NCI-H1092 treated with DMSO at 0.1 percent for 48 hours (cell line): Measurements from ENCODE around the gene RHOJ.
"Not testable (repeated sequence)": the region's sequence is repeated elsewhere in the genome, so short reads cannot be mapped to it uniquely, and the experiment has no call there.

Source experiments
- DNase-seq: peaks from one replicate; lab custom pipeline; 2025; lab: John Stamatoyannopoulos, UW

RHOJ gene

DNA sequence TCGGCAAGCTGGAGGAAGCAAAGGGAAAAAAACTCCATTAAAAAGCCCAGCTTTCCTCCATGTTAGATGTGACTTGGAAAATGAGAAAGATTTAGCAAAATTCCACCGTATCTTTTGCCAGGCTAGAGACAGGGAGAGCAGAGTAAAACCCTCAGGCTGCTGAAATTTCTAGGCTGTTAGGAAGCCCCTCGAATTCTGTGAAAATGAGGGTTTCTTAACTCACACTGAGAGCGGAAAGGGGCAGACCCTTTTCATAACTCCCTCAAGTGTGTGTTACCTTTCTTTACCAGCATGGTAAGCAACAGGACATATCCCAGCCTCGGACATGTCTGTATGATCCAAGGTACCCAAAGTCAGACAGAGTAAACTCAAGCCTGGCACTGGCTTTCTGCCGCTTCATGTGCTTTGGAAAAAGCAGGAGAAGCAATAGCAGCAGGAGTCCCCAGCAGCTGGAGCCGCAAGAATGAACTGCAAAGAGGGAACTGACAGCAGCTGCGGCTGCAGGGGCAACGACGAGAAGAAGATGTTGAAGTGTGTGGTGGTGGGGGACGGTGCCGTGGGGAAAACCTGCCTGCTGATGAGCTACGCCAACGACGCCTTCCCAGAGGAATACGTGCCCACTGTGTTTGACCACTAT lies at the start of gene RHOJ:
RHOJ (plus strand) TSS at position 37 of the 637 bp plus-strand sequence; CDS start at position 464, 427 bp downstream.
- DNase-seq: peak; percentile 83

DNA sequence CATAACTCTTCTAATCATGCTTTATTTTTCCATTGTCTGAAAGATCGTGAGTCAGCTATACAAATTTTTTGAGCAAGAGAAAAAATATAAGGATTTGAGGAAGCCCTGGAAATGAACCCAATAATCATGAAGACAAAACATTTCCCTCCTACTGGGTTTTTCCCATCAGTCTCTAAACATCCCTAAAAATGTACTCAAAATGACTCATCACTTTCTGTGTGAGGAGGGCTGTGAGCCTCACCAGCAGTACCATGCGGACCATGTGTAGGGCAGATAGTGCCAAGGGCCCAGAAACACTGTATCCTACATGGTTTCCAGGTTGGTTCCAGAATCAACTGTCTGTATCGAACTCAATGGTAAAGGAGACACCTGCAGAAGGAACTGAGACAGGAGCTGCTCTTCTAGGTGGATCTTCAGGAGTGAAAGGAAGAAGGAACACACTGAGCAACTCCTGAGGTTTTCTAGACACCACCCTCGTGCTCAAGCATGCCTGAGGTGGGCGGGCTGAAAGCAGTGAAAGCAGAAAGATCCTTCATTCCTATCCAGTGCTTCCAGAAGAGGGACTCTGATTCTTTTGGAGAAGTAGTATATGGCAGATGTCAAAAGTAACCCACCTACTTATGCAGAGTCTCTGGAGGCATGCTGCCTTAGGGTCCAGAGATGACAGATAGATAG lies 48.6 kb upstream of the RHOJ start:
- no peak for DNase-seq

DNA sequence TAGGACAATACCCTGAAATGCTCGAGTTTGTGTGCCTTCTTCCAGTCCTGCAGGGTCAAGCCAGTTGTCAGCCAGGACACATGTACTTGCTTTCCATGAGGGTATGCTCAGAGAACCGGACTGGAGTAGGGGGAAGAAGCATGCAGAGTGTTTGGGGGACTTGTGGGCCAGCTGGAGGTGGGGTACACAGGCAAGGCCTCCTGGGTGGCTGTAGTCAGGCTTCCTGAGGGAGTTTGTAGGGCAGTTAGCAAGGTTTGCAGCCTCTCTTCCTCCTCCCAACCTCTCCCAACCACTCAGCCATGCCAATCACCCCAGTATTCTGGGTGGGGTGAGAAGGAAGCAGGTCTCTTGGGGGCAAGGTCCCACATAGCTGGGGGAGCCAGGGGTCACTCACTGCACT lies 47.0 kb upstream of the RHOJ start:
- DNase-seq: no peak

DNA sequence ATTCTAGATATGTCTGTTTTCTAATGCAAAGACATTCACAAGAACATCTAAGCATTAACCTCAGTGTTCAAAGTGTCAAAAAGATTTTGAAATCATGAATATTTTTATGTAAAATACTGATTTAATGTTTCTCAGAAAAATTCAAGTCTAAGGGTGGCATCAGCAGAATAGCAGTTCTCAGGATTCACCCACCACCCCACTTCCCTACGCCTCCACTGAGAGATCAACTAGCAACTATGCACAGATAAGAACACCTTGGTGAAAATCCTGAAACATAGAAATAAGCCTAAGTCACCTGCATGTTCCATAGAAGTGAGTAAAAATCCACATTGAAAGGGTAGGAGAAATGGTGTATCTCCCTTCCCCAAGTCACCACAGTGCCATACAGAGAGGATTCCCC lies 40.9 kb upstream of the RHOJ start:
- DNase-seq: no peak

DNA sequence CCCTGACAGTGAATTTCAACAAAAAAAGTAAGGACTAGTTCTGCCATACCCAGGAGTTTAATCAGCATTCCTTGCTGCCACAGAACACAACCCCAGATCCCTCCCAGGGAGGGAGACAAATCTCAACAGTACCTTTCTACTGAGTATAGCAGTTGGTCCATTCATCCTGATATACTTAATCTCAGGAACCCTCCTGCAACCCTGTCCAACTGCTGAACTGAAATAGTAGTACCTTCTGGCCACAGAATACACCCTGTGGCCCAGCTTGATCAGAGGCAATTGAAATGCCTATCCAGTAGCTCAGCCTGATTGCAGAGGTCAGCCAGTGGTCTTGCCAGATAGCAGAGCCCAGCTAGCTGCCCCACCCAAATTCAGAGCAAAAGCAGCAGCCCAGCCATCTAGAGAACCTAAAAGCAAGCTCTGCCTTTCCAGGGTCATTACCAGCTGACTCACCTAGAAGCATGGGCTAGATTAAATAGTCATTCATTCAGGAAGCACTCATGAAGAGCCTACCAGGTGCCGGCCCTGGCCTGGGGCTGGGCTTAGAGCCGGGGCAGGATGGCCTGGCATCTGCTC lies 40.0 kb upstream of the RHOJ start:
- no peak for DNase-seq

DNA sequence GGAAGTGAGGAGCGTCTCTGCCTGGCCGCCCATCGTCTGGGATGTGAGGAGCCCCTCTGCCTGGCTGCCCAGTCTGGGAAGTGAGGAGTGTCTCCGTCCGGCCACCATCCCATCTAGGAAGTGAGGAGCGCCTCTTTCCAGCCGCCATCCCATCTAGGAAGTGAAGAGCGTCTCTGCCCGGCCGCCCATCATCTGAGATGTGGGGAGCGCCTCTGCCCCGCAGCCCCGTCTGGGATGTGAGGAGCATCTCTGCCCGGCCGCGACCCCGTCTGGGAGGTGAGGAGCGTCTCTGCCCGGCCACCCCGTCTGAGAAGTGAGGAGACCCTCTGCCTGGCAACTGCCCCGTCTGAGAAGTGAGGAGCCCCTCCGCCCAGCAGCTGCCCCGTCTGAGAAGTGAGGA lies 39.0 kb upstream of the RHOJ start:
- DNase-seq: not testable (repeated sequence)

DNA sequence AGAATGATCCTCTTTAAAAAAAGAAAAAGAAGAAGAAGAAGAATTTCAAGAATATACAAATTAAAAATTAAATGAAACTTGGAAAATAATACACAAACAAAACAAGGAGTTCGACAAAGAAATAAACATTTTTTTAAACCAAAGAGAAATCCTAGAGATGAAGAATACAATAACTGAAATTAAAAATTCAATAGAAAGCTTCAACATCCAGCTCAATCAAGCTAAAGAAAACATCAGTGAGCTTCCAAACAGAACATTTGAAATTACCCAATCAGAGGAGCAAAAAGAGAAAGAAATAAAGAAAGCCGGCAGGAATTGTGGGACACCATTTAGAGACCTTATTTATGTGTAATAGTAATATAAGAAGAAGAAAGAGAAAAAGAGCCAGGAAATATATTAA lies 37.2 kb upstream of the RHOJ start:
- no peak for DNase-seq

DNA sequence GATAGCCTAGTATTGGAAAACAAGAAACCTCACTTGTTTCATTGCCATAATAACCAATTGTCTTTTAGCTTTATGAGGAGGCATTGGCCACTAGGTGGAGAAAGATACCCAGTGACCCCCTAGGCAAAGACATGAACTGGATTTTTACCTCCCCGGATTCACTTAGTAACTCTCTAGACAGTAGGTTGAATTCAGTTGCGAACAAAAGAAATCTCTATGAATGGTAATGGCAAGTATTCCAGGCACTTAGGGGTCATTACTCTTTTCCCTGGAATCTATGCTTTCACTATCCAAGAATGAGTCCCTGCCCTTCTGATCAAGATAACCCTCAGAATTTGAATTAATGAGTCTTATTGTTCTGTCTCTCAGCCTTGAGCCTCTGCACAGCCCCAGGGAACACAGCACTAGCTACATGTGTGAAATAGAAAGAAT lies 29.5 kb upstream of the RHOJ start:
- peak; percentile 81 for DNase-seq

DNA sequence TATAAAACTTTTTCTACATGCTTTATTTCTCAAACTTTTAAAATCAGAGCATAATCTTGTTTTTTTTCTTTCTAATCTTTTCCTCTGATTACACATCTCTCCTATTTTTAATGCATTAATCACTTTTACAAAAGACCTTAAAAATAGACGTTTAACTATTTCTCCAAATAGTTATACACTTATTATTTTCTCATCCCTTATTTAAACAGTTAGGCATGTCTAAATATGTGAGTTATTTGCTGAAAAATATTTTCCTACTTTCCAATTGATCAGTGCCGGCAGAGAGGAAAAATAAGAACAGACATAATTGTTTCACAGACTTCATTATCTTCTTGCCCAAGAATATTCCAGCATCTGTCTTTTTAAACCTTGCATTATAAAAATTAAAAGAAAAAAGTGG lies 28.7 kb upstream of the RHOJ start:
- no peak for DNase-seq

DNA sequence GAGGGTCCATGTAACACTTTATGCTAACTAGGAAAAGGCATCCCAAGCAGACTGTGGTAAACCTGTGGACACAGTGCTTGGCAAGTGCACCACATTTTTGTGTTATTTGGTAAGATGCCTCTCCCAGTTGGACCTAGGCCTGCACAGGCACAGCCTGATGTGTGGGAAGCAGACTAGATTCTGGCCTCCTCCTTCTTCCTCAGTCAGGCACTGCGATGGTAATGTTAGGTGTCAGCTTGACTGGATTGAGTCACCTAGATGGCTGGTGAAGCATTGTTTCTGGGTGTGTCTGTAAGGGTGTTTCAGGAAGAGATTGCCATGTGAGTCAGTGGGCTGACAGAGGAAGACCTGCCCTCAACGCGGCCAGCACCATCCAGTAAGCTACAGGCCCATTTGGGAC lies 25.3 kb upstream of the RHOJ start:
- no peak for DNase-seq

DNA sequence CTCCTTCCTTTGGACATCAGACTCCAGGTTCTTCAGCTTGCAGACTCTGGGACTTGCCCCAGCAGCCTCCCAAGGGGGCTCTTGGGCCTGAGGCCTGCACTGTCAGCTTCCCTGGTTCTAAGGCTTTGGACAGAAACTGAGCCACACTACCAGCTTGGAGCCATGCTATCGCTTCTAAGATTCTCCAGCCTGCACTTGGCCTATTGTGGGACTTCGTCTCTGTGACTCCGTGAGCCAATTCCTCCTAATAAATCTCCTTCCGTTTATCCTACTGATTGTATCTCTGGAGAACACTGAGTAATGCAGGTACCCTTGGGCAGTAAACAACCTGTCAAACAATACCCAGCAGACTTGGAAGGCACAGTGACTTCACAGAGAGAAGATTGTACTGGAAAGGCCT lies 24.9 kb upstream of the RHOJ start:
- DNase-seq: no peak

DNA sequence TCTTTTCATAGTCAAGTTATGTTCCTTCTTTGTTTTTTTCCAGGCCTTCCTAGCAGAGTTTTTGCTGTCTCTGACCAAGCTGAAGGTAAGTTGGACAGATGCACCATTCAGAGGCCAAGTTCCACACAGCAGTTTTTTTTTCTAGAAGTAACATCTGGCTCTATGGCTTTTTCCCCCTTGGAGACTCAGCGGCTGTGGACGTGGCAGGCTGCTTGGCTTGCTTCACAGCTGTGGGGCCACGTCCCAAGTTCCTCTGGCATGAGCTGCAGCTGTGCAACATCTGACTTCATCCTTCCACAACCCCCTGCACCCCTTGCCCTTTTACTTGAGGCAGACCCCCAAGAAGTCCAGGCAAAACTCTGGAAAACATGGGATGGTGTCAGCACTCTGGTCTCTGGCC lies 24.2 kb upstream of the RHOJ start:
- DNase-seq: no peak

DNA sequence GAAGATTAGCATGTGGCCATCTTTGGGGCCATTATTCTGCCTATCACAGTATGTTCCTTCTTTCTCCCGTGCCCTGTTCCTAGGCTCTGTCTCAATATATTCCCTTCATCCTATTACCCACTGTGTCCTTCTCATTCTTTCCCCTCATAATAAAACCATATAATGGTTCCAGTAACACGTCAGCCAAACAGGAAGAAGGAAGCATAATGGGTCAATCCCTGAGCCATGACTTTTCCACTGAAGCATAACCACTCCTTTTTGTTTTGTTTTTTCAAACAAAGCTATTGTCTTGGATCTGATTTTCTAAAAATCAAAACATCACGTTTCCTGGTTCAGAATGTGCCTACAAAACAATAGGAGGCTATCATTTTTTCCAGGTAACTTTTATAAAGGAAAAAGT lies 21.3 kb upstream of the RHOJ start:
- DNase-seq: no peak

DNA sequence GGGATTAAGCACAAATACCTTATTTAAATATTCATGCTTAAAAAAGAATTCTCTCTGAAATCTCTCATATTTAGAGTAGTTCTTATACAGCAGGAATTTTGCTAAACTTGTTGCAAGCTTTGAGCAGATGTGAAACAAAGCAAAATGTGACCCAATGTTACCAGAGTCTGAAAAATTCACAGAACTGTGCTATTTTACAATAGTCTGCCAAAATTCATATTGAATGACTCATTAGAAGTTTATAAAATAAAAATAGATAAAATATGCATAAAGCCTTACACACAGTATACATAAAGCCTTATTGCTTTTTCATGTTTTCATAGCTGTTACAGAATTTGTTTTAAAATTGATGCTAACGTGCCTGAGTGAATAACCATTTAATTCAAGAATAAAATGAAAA lies 17.8 kb upstream of the RHOJ start:
- DNase-seq: no peak

DNA sequence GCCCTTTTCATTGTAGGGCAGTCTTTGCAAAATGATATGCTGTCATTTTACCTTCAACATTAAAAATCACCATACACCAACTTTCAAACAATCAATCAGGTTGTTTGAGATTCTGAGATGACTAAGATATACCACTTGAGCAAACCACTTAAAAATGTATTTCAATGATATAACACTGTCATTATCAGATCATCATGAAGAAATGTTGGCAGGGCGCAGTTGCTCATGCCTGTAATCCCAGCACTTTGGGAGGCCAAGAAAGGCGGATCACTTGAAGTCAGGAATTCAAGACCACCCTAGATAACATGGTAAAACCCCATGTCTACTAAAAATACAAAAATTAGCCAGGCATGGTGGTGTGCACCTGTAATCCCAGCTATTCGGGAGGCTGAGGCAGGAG lies 13.0 kb upstream of the RHOJ start:
- no peak for DNase-seq

DNA sequence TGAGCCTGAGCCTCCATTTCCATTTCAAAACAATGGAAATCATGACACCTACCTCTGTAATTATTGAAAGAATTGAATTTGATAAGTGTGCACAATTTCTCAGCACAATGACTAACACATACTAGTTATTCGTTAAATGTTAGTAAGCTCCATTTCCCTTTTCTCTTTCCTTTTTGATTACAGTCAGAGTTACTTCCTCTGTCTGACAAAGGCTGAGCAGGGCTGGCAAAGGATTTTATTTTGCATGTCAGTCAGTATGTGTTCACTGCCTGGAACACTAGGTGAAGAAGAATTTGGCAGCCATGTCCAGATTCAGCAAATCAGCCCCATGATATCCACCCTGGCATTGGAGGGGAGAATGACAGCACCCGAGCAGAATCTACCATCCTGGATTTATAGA lies 12.2 kb upstream of the RHOJ start:
- DNase-seq: no peak

DNA sequence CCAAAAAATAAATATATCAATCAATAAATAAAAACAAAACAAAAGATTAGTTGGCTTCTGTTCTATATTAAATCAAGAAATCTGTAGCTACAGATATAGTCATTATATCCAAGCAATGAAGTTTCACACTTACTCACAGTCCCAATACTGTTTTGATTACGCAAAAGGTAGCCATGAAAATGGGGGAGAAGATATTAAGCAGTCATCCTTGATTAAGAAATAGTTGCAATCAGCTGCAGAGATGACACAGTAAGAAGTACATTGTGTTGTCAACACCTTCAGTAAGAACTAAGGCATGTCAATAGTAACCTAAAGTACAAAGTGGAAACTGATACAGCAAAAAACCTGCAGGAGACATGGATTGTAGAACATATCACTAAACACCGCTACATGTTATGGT lies 11.0 kb upstream of the RHOJ start:
- DNase-seq: no peak

DNA sequence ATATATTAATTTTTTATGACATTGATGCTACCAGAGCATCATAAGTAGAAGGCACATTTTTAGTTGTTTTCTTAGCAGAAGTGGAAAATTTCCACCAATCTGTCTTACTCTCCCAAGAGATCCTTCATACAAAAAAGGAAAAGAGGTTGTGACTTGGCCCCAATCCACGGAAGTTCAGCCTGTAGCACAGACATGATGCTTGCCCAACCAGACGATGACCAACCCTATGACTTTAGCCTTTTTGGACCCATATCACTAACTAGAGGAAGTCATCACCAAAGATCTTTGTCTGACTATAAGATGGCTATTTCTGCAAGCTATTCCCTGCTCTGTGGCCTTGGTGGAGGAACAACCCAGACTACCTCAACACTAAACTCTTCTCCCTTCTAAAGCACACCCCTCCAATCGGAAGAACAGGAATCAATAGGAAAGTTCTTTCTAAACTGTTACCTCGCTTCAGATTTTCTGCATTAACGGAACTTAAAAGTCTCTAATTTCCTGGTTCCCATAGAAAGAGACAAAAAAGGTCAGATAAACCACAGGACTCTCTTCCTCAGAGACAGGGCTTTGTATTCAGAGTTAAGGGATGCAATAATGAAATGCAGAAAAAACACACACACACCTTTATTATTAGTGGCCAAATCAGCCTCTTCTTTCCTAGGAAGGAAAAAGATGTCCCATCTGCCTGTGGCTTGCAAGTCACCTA lies 4.1 kb upstream of the RHOJ start:
- DNase-seq: no peak

DNA sequence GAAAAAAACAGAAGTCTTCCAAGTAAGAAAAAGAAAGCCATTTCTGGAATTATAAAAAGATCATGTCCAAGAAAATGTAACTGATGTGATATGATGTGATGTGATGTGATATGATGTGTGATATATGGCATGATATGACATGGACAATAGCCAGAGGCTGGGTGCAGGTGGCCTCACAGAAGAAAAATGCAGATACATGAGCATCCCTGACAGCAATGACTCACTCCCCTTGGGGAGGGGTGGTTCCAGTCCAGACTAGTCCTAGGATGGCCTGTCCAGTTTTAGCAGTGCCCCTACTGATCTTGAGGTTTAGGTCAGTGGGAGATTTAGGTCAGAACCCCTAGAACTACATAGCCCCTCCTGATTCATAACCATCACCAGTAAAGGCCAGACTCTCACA lies 3.5 kb upstream of the RHOJ start:
- DNase-seq: no peak

DNA sequence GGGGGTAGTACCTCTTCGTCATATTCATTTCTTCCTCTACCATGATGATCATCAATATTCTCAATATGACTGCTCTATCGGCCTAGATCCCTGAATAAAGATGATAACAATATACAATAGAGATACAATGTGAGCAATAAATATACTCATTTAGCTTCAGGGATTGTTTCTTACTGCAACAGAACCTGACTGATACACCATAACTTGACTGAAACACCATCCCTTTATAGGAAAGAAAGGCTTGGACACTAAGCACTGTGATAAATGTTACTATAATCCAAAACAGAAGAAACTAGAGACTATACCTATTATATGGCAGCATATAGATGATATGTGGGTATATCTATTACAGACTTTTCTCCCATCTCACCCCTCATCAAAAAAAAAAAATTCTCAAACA lies 1.2 kb upstream of the RHOJ start:
- DNase-seq: no peak

DNA sequence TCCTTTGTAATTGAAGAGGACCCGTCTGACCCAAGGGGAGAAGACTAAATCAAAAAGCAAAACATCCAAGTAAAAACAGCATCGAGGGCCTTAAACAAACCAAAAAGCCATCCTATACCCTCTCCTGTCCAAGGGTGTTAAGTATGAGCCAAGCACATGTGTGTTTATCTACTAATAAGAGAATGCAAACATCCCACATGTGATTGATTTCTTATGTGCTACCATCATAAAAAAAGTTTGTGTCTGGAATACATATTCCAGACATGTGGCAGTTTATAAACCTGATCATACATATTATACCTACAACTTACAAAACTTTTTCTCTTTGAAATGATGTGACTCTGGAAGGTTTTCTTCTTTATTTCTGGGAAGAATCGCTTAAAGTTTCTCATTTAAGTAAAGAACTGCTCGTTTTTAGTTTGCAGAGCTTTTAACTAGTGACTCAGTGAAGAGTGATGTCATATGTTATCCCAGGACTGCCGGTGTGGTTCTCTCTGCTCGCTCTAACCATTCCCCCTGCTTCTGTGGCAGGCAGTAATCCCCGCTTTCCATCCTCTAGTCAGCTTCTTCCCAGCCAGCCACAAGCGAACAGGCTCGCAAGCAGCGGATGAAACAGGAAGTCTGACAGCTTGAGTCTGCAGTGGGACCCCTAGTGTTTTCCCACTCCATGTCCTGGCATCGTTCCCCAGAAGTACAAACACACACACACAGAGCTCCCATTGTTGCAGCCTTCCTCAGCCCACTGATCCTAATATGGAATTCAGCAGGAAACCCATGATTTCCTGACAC lies 431 bp upstream of the RHOJ start:
- DNase-seq: peak; percentile 96

DNA sequence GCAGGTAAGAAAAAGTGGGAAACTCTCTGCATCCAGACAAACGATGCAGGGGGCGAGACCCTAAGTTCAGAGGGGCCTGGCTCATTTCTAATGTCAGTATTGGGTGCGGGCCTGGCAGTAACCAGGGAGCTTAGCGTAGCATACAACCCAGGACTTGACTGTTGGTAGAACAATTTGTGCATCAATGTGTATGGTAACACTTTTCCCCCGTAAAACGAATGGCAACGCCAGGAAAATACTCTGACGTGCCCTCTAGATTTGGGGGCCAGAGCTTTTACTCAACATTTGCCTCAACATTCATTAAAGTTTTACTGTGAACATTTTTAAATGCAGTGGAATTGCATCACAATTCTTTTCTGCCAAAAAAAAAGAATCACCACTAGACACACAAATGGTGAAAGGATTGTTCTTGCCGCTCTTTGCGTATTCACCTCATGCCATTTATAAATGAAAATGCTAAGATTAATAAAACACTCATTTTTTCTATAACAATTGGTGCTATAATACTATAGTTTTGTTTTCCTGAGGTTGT lies 867 bp downstream of the RHOJ start:
- no peak for DNase-seq
